ENCODE measurements around the gene SPRED2.

Gene SPRED2

DNA sequence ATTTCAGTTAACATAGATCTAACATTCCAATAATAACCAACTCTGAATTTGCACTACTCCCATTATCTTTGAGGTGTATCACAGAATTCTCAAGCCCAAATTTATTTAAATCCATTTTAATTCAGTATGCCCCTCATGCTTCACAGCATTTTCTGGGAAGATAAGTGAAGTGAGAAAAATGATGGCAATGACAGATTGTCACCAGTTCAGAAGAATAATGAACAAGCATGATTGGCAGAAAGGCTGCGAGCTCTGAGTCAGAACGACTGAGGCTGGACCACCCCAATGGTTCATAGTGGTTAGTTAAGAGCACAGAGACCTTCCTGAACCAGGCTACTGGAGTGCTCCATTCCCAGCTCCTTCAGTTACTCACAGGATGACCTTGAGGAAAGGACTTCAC lies 4.9 kb downstream of the SPRED2 start:
- H3K4me1 ChIP-seq (ENCODE audit: insufficient read depth, low read length): peaks cover 4% of the 10 kb centered on the region; the same call in 1 of the 2 replicates
- H3K9me3 ChIP-seq (ENCODE audit: insufficient read depth, low read depth, low read length): no peaks in the 10 kb centered on the region
- no peak overlapping the region for H3K27ac ChIP-seq (ENCODE audit: low read depth, low read length)
- H3K36me3 ChIP-seq (ENCODE audit: insufficient read depth, low read length): no peaks in the 10 kb centered on the region
- peaks cover 31% of the 10 kb centered on the region for H3K27me3 ChIP-seq (ENCODE audit: insufficient read depth, low read length)
- no peak overlapping the region for H3K4me3 ChIP-seq (ENCODE audit: low read length)
- H3K9ac ChIP-seq (ENCODE audit: low read depth, low read length): no peak overlapping the region
- WGBS: 83% methylated on average over 2 of the region's 2 CpGs

DNA sequence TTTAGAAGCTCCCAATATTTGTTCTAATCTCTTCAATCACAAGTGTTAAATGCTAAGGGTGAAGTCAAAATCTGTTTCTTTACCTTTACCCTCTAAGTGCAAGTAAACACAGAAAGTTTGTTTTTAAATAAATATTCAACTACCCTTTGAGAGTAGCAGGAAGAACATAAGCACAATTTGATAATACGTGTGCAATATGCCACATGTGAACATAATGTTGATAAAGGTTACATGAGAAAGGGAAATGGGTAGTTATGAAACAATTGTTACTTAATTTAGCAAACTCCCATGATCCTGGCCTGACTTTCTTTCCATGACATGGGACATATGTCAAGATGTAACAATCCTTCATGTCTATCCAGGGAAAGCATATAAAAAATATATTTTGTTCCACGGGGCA lies 7.1 kb downstream of the SPRED2 start:
- H3K4me3 ChIP-seq (ENCODE audit: low read length): no peak overlapping the region
- H3K9me3 ChIP-seq (ENCODE audit: insufficient read depth, low read depth, low read length): no peaks in the 10 kb centered on the region
- H3K36me3 ChIP-seq (ENCODE audit: insufficient read depth, low read length): no peaks in the 10 kb centered on the region
- no peak overlapping the region for H3K27ac ChIP-seq (ENCODE audit: low read depth, low read length)
- H3K4me1 ChIP-seq (ENCODE audit: insufficient read depth, low read length): peaks cover 24% of the 10 kb centered on the region
- no peak overlapping the region for H3K9ac ChIP-seq (ENCODE audit: low read depth, low read length)
- H3K27me3 ChIP-seq (ENCODE audit: insufficient read depth, low read length): peaks cover 22% of the 10 kb centered on the region
- 83% methylated on average over 2 of the region's 2 CpGs for WGBS

DNA sequence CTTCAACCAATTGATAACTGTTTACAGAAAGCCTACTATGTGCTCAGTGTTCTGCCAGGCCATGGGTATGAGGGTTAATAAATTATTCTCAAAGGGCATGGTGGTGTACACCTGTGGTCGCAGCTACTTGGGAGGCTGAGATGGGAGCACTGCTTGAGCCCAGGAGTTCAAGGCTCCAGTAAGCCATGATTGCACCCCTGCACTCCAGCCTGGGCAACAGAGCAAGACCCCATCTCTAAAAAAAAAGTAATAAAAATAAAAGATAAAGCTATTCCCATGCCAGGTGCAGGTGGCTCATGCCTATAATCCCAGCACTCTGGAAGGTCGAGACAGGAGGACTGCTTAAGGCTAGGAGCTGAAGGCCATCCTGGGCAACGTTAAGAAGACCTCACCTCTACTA lies 8.0 kb downstream of the SPRED2 start:
- 75% methylated on average over 3 of the region's 3 CpGs for WGBS
- no peaks in the 10 kb centered on the region for H3K9me3 ChIP-seq (ENCODE audit: insufficient read depth, low read depth, low read length)
- H3K9ac ChIP-seq (ENCODE audit: low read depth, low read length): no peak overlapping the region
- no peak overlapping the region for H3K4me3 ChIP-seq (ENCODE audit: low read length)
- H3K4me1 ChIP-seq (ENCODE audit: insufficient read depth, low read length): peaks cover 21% of the 10 kb centered on the region
- H3K27ac ChIP-seq (ENCODE audit: low read depth, low read length): no peak overlapping the region
- H3K36me3 ChIP-seq (ENCODE audit: insufficient read depth, low read length): no peaks in the 10 kb centered on the region
- H3K27me3 ChIP-seq (ENCODE audit: insufficient read depth, low read length): peaks cover 14% of the 10 kb centered on the region

DNA sequence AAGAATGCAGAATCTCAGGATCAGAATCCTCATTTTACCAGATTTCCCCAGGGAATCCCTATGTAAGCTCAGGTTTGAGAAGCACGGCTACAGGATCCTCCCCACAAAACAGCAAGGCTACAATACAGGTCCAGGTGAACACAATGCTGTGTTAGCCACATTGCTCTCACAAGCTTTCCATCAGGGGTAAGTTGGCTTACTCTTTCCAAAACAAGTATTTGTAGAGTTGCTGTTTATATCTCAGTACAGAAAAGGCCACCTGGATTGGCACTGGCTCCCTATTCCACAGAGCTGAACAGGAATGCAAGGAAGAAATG lies 11.0 kb downstream of the SPRED2 start:
- WGBS: 83% methylated on average over 1 of the region's 1 CpG
- H3K27me3 ChIP-seq (ENCODE audit: insufficient read depth, low read length): no peaks in the 10 kb centered on the region
- no peaks in the 10 kb centered on the region for H3K9me3 ChIP-seq (ENCODE audit: insufficient read depth, low read depth, low read length)
- H3K4me3 ChIP-seq (ENCODE audit: low read length): no peak overlapping the region
- H3K36me3 ChIP-seq (ENCODE audit: insufficient read depth, low read length): no peaks in the 10 kb centered on the region
- peaks cover 27% of the 10 kb centered on the region for H3K4me1 ChIP-seq (ENCODE audit: insufficient read depth, low read length)
- H3K27ac ChIP-seq (ENCODE audit: low read depth, low read length): peak overlapping the region; percentile 5; the same call in 1 of the 2 replicates
- H3K9ac ChIP-seq (ENCODE audit: low read depth, low read length): no peak overlapping the region

DNA sequence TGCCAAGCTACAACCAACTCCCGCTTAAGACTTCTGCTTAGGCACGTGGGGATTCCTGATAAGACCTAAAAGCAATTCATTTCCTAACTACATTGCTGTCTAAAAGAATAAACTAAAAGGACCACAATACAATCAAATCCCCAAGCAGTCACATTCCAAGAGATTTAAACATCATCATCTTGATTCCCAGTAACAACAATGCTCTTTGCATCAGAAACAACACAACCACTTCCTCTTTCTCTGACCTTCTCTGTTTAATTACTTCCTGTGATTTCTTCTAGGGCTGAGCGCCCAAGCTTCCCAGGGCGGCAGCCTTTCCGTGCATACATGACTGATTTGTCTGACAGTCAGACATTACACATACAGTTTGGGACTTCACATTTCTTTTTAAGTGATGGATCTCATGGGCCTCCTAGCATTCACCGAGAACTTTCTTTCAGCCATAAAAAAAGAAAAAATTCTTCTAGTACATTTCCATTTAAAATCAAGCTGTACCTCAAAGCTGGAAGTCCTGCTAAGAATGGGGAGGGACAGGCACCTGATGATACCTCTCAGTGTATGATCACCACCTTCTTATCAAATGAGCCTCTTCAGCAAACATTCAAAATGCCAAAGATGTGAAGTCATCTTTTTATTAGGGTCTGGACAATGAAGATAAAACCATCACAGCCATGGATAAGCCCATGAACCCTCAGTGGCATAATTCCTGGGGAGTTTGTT lies 11.5 kb downstream of the SPRED2 start:
- Histone ChIP-seq H3K27me3 (ENCODE audit: insufficient read depth, low read length) (no peaks in the 10 kb centered on the region), H3K4me1 (ENCODE audit: insufficient read depth, low read length) (peaks cover 30% of the 10 kb centered on the region), H3K9ac (ENCODE audit: low read depth, low read length) (no peak overlapping the region), H3K4me3 (ENCODE audit: low read length) (no peak overlapping the region), H3K9me3 (ENCODE audit: insufficient read depth, low read depth, low read length) (no peaks in the 10 kb centered on the region), H3K36me3 (ENCODE audit: insufficient read depth, low read length) (no peaks in the 10 kb centered on the region), H3K27ac (ENCODE audit: low read depth, low read length) (peak overlapping the region; percentile 29; the same call in 1 of the 2 replicates)
- WGBS: 46% methylated on average over 6 of the region's 6 CpGs

DNA sequence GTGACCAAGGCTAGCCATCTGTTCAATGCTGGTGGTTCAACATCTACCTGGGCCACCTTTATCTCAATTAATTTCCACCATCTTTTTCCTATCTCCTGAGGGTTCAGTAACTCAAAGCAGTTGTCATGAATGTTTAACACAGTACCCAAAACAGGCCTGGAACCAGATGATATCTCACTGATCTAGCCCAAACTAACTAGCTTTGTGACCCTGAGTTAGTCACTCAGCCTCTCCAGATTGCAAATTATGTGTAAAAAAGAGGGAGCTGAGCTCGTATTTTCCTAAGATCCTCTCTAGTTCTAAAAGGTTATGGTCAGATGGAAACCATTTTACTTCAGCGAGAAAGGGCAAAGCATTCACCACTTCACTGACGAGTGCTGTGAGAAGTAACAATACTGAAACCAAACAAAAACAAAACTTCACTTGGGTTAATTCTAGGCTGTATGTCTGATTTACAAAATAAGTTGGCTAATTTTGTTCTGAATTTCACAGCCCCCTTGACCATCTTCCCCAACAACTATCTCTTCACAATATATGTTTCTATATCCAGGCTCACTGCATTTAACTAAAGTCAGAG lies 14.8 kb downstream of the SPRED2 start:
- Histone ChIP-seq H3K4me1 (ENCODE audit: insufficient read depth, low read length) (peaks cover 48% of the 10 kb centered on the region), H3K27me3 (ENCODE audit: insufficient read depth, low read length) (no peaks in the 10 kb centered on the region), H3K27ac (ENCODE audit: low read depth, low read length) (no peak overlapping the region), H3K9me3 (ENCODE audit: insufficient read depth, low read depth, low read length) (no peaks in the 10 kb centered on the region), H3K9ac (ENCODE audit: low read depth, low read length) (no peak overlapping the region), H3K4me3 (ENCODE audit: low read length) (no peak overlapping the region), H3K36me3 (ENCODE audit: insufficient read depth, low read length) (no peaks in the 10 kb centered on the region)
- WGBS: 84% methylated on average over 3 of the region's 3 CpGs

DNA sequence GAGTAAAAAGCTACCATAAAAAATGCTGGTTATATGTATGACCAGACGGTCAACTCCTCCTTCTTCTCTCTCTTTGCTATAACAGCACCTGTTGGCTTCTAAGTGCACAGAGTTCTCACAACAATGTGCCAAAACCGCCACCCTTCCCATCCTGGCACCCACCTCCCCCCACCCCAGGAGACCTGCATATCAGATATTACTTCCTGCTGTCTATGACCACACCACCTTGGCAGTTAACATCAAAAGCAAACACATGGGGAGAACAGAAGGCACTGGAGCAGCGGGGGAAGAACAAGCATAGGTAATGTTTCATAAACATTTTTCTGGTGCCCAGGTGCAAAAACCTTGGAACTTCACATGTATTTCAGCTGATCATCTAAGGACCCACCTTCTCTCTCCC lies 15.5 kb downstream of the SPRED2 start:
- Histone ChIP-seq H3K27ac (ENCODE audit: low read depth, low read length) (no peak overlapping the region), H3K27me3 (ENCODE audit: insufficient read depth, low read length) (no peaks in the 10 kb centered on the region), H3K36me3 (ENCODE audit: insufficient read depth, low read length) (no peaks in the 10 kb centered on the region), H3K9me3 (ENCODE audit: insufficient read depth, low read depth, low read length) (no peaks in the 10 kb centered on the region), H3K4me3 (ENCODE audit: low read length) (no peak overlapping the region), H3K9ac (ENCODE audit: low read depth, low read length) (no peak overlapping the region), H3K4me1 (ENCODE audit: insufficient read depth, low read length) (peaks cover 52% of the 10 kb centered on the region)
- 91% methylated on average over 3 of the region's 3 CpGs for WGBS

DNA sequence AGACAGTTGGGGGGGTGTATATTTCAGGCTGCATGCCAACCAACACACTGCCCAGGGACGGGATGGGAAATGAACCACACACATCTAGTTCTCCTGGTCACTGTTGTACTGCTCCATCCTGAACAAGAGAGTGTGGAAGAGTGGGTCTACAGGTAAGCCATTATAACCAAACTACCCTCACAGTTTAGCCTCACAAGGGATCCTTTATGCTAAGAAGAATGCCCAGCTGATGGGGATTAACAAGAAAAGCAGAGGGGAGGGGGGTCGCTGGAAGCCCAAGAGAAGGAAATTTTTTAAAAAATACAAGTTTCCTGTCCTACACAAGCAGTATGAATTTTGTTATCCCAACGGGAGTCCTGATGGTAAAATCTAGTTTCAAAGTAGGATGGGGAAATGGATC lies 16.1 kb downstream of the SPRED2 start:
- Histone ChIP-seq H3K9me3 (ENCODE audit: insufficient read depth, low read depth, low read length) (no peaks in the 10 kb centered on the region), H3K27ac (ENCODE audit: low read depth, low read length) (no peak overlapping the region)
- WGBS: 80% methylated on average over 3 of the region's 3 CpGs

DNA sequence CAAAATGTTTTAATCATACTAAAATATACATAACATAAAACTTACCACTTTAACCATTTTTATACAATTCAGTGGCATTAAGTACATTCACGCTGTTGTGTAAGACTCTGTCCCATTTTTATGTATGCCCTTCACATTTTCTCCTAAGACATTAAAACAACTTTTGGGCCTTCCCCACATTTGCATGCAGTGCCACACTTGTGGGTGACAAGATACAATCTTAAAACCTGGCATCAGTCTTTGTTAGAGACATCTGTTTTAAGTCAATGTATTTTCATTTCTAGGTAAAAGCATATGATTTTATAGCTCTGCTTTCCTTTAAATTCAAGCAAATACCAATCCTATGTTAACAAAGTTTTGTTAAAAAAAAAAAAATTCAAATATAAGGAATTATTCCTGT lies 17.3 kb downstream of the SPRED2 start:
- no peak overlapping the region for H3K4me3 ChIP-seq (ENCODE audit: low read length)
- H3K9ac ChIP-seq (ENCODE audit: low read depth, low read length): no peak overlapping the region
- peaks cover 47% of the 10 kb centered on the region for H3K4me1 ChIP-seq (ENCODE audit: insufficient read depth, low read length)
- no peaks in the 10 kb centered on the region for H3K9me3 ChIP-seq (ENCODE audit: insufficient read depth, low read depth, low read length)
- 96% methylated on average over 1 of the region's 1 CpG for WGBS
- no peaks in the 10 kb centered on the region for H3K36me3 ChIP-seq (ENCODE audit: insufficient read depth, low read length)
- no peak overlapping the region for H3K27ac ChIP-seq (ENCODE audit: low read depth, low read length)
- no peaks in the 10 kb centered on the region for H3K27me3 ChIP-seq (ENCODE audit: insufficient read depth, low read length)

More for the DNA sequence above, 16.1 kb downstream of the SPRED2 start:
- H3K27me3 ChIP-seq (ENCODE audit: insufficient read depth, low read length): no peaks in the 10 kb centered on the region
- no peak overlapping the region for H3K9ac ChIP-seq (ENCODE audit: low read depth, low read length)
- H3K36me3 ChIP-seq (ENCODE audit: insufficient read depth, low read length): no peaks in the 10 kb centered on the region
- peaks cover 52% of the 10 kb centered on the region for H3K4me1 ChIP-seq (ENCODE audit: insufficient read depth, low read length)
- no peak overlapping the region for H3K4me3 ChIP-seq (ENCODE audit: low read length)

DNA sequence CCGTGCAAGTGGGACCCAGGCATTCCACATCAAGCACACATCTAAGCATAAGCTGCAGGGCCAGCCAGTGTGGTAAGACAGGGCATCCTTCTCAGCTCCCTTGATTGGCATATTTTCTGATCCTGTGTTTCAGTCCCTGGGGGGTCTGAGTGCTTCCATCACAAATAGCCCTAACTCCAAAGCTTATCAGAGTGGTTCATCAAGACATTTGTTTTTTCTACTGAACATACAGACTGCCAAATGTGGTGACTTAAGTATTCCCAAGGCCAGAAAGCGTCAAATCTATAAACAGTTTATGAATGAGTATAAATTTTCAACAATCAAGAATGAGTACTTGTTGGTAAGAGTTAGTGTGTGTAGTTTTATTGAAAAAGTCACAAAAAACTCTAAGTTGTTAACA lies 18.8 kb downstream of the SPRED2 start:
- H3K27me3 ChIP-seq (ENCODE audit: insufficient read depth, low read length): no peaks in the 10 kb centered on the region
- no peak overlapping the region for H3K4me3 ChIP-seq (ENCODE audit: low read length)
- H3K9me3 ChIP-seq (ENCODE audit: insufficient read depth, low read depth, low read length): no peaks in the 10 kb centered on the region
- no peak overlapping the region for H3K9ac ChIP-seq (ENCODE audit: low read depth, low read length)
- WGBS: 92% methylated on average over 2 of the region's 2 CpGs
- no peaks in the 10 kb centered on the region for H3K36me3 ChIP-seq (ENCODE audit: insufficient read depth, low read length)
- no peak overlapping the region for H3K27ac ChIP-seq (ENCODE audit: low read depth, low read length)
- peaks cover 47% of the 10 kb centered on the region for H3K4me1 ChIP-seq (ENCODE audit: insufficient read depth, low read length)

DNA sequence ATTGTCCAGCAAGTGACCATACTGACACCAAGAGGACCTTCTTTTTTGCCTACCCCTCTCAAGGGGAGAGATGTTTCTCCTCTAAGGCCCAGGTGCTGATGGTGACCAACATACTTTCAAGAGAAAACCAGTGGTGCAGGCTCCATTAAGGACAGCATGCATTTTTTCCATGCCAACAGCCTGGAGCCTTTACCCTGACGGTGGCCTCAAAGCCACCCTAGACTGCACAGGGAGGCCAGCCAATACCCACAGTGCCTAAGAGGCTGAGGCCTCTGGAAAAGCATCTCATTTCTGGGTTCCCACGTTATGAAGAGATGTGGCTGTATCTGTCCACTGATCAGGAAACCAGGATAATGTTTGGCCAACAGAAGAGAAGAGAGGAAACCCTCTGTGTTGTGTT lies 19.3 kb downstream of the SPRED2 start:
- Histone ChIP-seq H3K4me1 (ENCODE audit: insufficient read depth, low read length) (peaks cover 47% of the 10 kb centered on the region), H3K27ac (ENCODE audit: low read depth, low read length) (peak overlapping the region; percentile 11; the same call in 1 of the 2 replicates)

More for the DNA sequence above, 19.3 kb downstream of the SPRED2 start:
- Histone ChIP-seq H3K9me3 (ENCODE audit: insufficient read depth, low read depth, low read length) (no peaks in the 10 kb centered on the region), H3K4me3 (ENCODE audit: low read length) (no peak overlapping the region), H3K27me3 (ENCODE audit: insufficient read depth, low read length) (no peaks in the 10 kb centered on the region), H3K36me3 (ENCODE audit: insufficient read depth, low read length) (no peaks in the 10 kb centered on the region), H3K9ac (ENCODE audit: low read depth, low read length) (no peak overlapping the region)
- WGBS: 83% methylated on average over 2 of the region's 2 CpGs
